ENCODE data around the gene GOLM1.

GOLM1 gene

GRCh38 chr9:85994191-85994590, 105.2 kb downstream of the GOLM1 start:
- no peak for DNase-seq

GRCh38 chr9:85987236-85987635, 112.1 kb downstream of the GOLM1 start:
- DNase-seq = no peak

GRCh38 chr9:85984457-85984856, 114.9 kb downstream of the GOLM1 start:
- no peak for DNase-seq

GRCh38 chr9:85981369-85981768, 118.0 kb downstream of the GOLM1 start:
- no peak for DNase-seq

- DNase-seq = no peak
Observed at GRCh38 chr9:85978496-85978895, 120.9 kb downstream of the GOLM1 start.
